GM19238 (cell line): ENCODE data around the gene R3HDML.
"Not testable (repeated sequence)": the region's sequence is repeated elsewhere in the genome, so short reads cannot be mapped to it uniquely, and the experiment has no call there.

Experiments used
- DNase-seq: peaks from one replicate; pipeline ENCODE4 v3.0.0; 2011; ENCODE audit warnings: low spot score; ENCODE audit not compliant: insufficient read length

The R3HDML gene, protein sequence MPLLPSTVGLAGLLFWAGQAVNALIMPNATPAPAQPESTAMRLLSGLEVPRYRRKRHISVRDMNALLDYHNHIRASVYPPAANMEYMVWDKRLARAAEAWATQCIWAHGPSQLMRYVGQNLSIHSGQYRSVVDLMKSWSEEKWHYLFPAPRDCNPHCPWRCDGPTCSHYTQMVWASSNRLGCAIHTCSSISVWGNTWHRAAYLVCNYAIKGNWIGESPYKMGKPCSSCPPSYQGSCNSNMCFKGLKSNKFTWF

DNA sequence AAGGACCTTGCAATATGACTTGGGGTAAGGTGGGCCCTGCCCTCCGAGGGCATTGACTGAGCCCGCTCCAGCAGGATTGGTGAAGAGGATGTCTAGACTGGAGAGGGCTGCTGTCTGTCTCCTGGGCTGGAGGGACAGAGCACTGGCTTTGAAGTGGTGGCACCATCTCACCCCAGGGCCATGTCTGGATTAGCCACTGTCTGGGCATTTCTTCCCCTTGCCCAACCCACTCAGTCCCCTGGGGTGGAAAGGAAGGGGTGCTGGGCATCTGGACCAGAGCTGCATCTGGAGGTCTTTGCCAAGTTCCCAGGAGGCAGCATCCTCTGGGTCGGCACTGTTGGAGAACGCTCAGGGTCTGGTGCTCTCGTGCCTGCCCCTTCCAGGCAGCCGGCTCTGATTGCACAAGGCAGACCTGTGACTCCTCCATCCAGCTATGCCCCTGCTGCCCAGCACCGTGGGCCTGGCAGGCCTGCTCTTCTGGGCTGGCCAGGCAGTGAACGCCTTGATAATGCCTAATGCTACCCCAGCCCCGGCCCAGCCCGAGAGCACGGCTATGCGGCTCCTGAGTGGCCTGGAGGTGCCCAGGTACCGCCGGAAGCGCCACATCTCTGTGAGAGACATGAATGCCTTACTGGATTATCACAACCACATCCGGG lies at the start of gene R3HDML:
TSS of gene R3HDML (plus strand) at position 319 of the 656 bp plus-strand sequence. CDS start at position 434, 115 bp downstream.
- DNase-seq = no peak

DNA sequence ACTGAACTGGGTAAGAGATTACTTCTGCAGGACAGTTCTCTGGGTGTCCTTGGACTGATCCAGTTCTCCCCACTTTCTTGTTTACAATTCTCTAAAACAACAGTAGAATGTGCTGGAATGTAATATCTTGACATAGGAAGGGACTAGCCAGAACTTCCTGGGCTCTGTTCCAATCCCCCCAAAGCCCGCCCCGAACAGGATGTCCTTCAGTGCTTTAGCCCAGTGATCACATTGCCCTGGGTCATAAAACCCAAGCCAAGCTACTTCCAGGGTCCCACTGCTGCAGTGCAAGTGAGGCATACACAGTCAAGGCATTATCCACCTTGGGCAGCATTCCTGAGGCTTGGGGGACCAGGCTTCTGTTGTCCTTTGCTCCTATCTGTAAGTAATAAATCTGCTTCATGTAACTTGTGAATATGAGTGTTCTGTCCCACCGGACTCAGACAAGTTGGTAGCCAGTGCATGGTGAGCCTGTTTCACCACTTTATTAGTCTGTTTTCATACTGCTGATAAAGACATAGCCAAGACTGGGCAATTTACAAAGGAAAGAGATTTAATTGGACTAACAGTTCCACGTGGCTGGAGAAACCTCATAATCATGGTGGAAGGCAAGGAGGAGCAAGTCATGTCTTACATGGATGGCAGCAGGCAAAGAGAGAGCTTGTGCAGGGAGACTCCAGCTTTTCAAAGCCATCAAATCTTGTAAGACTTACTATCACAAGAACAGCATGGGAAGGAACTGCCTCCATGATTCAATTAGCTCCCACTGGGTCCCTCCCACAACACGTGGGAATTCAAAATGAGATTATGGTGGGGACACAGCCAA lies 49.4 kb upstream of the R3HDML start:
- no peak for DNase-seq

DNA sequence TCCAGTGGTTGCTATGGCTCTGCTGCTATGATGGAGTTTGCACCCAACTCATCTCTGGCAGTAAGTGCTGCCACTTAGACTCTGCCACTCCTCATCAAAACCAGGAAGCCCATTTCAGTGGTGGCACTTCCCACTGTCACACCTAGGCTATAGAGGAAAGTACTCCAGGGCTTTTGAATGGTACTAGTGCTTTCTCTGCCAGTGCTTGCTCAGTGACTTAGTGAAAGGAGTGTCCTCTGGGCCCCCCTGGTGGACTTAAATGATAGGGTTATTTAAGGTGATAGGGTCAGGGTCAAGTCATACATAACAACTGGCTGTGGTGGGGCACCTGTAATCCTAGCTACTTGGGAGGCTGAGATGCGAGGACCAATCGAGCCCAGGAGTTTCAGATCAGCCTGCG lies 48.6 kb upstream of the R3HDML start:
- no peak for DNase-seq

DNA sequence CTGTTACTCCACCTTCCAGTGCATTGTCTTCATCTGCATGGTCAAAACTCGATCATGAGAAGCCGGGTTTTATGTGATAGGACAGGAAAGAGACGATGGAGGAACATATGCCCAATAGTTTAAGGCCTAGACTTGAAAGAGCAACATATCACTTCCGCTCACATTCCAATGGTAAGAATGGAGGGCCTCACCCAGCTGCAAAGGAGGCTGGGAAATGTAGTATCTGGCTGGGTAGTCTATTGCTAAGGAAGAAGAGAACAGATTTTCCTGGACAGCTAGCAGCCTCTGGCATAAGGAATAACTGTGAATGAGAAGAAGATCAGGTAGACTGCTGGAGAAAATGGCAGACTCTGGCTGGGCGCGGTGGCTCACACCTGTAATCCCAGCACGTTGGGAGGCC lies 45.1 kb upstream of the R3HDML start:
- no peak for DNase-seq

DNA sequence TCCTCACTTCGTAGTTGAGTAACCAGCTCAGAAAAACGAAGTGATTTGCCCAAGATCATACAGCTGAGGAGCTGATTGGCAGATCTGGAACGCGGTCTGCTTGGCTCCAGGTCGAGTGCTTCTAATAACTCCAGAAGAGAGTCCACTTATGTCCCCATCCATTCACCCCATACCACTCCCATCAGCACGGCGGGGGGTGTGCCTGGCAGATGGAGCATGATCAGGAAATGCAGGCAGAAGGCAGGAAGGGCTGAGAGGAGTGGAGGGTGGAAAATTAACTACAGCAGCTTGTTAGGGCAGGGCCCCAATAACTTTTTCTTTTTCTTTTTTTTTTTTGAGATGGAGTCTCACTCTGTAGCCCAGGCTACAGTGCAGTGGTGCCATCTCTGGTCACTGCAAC lies 40.8 kb upstream of the R3HDML start:
- DNase-seq = no peak

DNA sequence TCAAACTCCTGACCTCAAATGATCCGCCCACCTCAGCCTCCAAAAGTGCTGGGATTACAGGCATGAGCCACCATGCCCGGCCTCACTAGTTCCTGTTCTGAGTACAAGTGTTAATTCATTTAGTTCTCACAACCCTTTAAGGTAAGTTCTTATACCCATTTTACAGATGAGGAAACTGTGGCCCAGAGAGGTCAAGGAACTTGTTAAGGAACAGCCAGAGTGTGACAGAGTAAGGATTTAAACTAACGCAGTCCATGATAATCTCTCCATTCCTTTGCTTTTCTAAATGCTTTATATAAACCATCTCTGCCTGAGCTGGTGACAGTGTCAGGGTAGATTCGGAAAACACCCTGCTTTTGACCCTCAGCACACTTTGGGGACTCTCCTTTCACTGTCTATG lies 39.1 kb upstream of the R3HDML start:
- no peak for DNase-seq

DNA sequence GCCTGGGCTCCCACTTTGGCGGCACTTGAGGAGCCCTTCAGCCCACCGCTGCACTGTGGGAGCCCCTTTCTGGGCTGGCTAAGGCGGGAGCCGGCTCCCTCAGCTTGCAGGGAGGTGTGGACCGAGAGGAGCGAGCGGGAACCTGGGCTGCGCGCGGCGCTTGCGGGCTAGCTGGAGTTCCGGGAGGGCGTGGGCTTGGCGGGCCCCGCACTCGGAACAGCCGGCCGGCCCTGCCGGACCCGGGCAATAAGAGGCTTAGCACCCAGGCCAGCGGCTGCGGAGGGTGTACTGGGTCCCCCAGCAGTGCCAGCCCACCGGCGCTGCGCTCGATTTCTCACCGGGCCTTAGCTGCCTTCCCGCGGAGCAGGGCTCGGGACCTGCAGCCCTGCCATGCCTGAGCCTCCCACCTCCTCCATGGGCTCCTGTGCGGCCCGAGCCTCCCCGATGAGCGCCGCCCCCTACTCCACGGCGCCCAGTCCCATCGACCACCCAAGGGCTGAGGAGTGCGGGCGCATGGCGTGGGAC lies 37.8 kb upstream of the R3HDML start:
- DNase-seq = not testable (repeated sequence)

DNA sequence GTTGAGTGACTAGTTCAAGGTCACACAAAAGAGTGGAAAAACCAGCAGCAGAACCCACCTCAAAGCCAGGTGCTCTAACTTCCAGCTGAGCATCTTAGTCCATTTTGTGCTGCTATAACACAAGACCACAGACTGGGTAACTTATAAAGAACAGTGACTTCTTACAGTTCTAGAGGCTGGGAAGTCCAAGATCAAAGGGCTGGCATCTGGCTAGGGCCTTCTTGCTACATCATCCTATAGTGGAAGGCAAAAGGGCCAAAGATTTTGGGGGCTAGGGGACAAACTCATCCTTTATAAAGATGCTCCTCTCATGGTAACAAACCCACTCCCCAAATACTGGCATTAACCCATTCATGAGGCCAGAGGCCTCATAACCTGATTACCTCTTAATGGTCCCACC lies 35.6 kb upstream of the R3HDML start:
- DNase-seq = no peak

DNA sequence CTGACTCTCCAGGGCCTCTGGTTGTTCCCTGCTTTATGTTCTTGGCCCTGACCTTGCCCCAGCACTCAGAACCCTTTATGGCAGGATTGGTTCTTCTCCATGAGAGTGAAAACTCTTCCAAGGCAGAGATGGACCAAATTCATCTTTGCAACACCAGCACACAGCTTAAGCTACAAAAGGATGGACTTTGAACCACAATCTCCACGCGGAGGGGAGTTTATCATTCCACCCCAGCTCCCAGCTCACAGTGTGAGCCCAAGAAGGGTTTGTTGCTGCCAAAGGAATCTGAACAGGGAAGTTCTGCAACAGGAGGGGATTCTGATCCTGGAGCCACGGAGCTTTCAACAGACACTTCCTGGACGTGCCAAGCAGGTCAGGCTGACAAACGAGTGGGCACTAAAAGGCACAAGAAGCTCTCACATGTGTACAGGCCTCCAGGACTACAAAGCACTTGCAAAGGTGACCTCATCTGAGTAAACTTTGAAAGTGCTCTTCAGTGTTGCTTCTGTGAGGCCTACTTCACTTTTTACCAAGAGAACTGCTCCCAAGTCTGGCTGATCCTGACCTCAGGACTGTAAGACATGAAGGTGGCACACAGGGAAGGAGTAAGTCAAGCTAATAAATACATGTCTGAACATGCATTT lies 34.7 kb upstream of the R3HDML start:
- DNase-seq = no peak

DNA sequence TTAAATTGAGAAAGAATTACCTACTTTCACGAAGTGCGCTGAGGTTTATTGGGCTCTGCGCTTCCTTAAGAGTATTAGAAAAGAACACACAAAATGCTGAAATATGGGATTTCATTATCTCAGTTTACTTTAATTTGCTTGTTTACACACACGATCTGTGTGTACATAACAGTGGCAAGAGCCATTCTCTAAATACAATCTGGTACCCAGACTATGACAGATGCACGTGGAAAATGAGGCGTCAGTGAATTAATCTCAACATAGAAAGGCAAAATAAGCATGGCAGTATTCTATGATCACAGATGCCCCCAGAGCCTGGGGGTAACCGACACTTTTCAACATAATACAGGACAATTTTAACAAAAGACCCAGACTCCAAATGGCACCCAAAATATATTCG lies 34.1 kb upstream of the R3HDML start:
- DNase-seq = no peak

DNA sequence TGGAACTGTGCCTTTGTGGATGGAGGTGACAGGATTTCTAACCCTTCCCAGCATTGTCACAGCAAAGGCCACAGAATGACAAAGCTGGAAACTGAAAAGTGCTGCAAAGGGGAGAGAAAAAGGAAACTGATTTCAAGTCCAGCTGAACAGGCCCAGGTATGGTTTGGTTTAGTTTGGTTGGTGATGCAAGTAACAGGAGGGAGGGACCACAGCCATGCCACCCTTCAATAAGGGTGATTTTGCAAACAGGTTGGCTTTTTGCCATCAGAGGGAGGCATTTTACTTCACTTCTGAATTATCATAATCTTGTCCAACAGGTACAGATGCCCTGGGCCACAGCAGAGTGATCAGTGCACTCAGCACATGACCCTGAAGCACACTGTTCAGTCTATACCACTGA lies 32.5 kb upstream of the R3HDML start:
- no peak for DNase-seq

DNA sequence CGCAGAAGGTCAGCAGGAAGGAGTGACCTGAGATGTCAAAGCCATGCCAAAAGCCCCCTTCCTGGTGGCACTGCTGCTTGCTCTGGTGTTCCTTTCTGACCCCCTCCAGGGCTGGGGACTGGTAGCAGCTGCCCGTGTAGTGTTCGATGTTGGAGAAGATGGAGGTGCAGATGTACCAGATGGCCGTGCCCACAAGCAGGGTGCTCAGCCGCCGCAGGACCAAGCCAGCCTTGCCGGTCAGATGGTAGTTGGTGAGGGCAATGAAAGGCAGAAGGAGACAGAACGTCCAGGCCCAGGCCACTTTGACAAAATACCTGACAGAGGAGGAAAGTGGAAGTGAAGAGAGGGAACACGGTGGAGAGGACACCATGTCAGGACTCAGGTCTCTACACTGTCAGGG lies 29.9 kb upstream of the R3HDML start:
- DNase-seq = no peak

DNA sequence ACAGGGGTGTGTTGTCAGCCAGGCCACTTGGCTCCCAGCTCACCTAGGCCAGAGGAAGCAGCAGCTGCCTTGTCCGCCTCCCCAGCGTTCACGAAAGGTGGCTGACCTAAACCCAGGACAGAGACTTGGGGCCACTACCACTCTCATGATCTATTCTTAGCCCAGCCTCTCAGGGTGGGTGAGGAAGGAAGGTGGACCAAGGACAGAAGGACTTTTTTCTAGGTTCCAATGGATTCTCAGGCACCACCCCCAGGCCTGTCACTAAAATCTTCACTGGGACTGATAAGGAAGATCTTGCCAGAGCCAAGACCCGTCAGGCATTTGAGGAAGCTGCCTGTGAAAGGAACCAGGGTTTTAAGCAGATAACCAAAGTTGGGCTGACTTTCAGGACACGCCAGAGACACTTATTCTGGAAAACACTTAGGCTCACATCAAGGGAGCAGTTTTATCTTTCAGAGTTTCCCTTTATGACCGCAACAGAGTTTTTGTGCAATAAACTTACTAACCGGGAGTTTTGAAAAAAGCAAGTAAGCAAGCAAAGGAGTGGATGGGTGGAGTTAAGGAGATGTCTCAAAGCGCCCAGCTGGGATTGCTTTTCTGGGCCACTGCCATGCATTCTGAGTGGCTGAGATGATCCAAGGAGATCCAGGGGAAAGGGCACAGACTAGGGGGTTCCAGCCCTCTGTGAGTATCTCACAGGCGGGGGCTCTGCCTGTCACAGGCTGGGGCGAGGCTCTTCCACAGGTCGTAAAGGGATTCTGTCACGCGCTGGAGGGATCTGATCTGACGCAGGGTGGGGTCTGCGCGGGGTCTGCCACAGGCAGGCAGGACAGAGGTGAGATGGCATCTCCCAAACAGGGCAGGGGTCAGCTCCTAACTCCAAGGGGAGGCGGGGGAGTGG lies 26.8 kb upstream of the R3HDML start:
- DNase-seq = no peak

DNA sequence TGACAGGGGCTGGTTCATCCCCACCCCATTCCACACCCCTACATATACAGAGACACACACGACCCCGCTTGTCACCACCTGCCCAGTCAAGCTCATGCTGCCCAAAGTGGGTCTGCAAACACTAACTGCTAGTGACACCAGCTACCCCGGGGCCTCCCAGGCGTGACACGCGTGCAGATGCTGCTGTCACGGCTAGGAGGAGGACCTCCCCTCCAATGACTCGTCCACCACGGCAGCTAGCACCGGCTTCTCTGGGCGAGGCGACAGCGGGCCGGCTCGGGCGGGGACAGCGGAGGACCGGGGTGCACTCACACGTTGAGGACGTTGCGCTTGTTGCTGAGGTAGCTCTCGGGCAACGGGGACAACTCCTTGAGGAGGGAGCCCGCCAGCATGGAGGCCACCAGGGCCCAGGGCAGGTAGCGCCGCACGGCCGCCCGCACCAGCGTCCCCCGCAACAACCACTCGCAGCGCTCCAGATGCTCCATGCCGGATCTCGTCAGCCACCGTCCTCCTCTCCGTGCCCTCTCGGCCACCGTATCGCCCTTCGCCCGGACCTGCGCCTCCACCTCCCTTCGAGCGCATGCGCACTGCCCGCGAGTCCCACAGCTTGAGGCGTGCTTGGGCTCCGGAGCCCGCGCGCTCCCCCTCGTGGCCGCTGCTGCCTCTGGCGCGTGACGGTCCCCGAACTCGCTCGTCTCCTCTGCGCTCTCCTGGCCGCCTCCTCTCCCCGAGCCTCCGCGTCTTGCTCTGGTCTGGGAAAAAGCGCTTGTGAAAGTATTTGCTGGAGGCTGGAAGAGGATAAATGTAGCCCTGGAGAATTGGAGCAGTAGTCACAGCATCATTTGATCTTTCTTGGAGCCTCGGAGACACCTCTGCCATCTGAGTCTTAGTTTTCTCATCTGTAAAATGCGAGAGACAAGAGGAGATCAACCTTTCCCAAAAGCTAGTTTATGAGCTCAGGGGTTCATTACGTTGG lies 25.9 kb upstream of the R3HDML start, which contains the start of gene FITM2:
TSS of gene FITM2 (minus strand) at position 539 of the 976 bp plus-strand sequence. CDS start at position 485, 54 bp downstream.
- DNase-seq = peak; percentile 98

DNA sequence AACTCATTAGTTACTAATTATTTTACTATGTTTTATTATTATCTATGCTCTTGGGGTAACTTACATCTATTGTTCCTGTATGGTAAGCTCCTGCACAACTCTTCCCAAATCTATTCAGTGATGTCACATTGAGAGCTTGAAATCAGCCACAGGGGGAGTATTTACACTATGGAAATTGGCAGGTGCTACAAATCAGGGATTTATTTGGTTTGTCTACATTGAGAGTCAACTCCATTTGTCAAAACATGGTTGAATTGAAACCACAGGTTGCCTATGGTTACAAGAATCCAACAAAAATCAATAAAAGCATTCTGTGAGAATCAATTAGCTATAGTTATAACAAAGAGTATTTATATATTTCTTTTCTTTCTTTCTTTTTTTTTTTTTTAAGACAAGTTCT lies 22.0 kb upstream of the R3HDML start:
- DNase-seq = no peak

DNA sequence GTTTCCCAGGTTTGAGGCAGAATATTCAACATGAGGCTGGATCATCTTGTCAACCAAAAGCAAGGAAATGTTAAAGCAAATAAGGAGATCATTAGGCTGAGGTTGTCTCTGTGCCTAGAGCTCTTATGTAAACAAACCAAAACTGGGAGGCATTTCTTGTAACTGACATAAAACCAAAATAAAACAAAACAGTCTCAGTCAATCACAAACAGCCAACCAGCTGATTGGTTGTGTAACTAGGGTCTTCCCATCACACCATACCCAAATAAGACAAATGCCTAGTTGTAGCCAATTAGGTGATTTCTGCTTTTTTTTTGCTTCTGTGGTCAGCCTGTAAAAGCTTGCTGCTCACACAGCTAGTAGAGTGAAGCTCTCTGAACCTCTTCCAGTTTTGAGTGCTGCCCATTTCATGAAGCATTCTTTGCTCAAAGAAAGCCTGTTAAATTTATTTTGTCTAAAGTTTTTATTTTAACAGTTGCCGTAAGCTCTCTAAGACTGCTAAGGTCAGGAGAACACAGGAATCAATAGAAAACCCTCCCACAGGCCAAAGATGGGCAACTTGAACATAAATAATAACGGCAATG lies 16.9 kb upstream of the R3HDML start:
- no peak for DNase-seq

DNA sequence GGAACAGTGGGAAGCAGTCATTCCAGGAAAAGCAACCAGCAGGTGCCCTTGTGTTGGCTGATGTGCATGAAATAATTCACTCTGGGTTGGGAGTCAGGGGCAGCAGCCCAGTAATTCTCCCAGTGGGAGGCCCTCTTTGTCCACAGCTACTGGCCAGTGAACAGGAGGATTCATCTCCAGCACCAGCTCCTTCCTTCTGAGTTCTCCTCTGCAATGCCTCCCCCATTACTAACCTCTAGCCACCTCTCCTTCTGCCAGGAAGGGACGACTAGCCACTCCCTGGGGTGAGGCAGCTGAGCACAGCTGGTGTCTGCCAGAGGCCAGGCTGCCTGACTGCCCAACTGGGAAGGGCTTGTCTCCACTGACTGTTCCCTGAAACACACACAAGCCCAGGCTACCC lies 12.5 kb upstream of the R3HDML start:
- DNase-seq = no peak

DNA sequence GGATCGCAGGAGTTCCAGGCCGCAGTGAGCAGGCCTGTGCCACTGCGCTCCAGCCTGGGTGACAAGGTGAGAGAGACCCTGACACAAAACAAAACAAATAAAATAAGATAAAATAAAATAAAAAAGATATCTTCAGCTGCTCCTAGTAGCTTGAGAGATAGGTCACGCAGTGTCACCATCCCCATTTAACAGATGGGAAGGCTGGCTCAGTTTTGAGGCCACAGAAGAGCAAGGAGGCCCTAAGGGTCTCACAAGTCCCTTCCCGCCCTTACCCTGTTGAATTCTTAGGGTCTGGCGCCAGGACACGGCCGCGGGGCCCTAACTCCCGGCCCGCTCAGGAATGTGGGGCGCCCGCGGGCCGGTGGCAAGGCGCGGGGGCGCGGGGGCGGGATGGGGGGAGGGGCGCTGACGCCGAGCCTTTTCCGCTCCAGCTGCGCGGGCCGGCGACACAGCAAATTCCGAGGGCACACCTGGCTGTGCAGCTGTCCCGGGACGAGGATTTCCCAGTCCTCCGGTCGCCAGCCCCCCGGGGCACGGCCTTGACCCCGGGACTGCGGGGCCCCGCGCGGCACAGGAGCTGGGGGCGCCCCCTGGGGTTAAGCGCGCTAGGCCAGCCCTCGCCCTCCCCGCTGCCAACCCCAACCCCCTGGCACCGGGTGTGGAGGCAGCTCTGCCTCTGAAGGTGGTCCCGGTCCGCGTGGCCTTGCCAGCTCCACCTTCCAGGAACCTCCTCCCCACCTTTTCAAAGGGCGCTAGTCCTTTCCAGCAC lies 10.3 kb upstream of the R3HDML start:
- DNase-seq = no peak
